DOHH2 (cell line): ENCODE measurements around the gene AP1B1.

Experiments
- H3F3A ChIP-seq: fragments of 200-600 bp; sonication (generic), shearing (Covaris generic); 2 replicates; pipeline ENCODE4 v1.6.0; 2016; ENCODE audit warnings: antibody characterized with exemption, mild to moderate bottlenecking; ENCODE audit not compliant: control insufficient read depth, insufficient read depth
- H3K27ac ChIP-seq: fragments of 200-600 bp; sonication (generic); 2 replicates; pipeline ENCODE4 v1.5.1; 2014; ENCODE audit warnings: low read depth, mild to moderate bottlenecking, low read length, moderate library complexity
- H3K27me3 ChIP-seq: fragments of 200-600 bp; sonication (generic); 2 replicates; pipeline ENCODE4 v1.6.1; 2014; ENCODE audit warnings: mild to moderate bottlenecking, low read length, mixed read lengths; ENCODE audit not compliant: control insufficient read depth
- H3K36me3 ChIP-seq: fragments of 200-600 bp; sonication (generic); 2 replicates; pipeline ENCODE4 v1.6.1; 2014; ENCODE audit warnings: mild to moderate bottlenecking, low read length, moderate library complexity, mixed read lengths; ENCODE audit not compliant: control insufficient read depth
- H3K4me1 ChIP-seq: fragments of 200-600 bp; sonication (generic); 2 replicates; pipeline ENCODE4 v1.6.1; 2014; ENCODE audit warnings: mild to moderate bottlenecking, low read length, mixed read lengths; ENCODE audit not compliant: control insufficient read depth
- H3K4me2 ChIP-seq: fragments of 200-600 bp; sonication (generic); 2 replicates; pipeline ENCODE4 v1.6.0; 2014; ENCODE audit warnings: mild to moderate bottlenecking, low read length, moderate library complexity
- H3K4me3 ChIP-seq: fragments of 200-600 bp; sonication (generic); 2 replicates; pipeline ENCODE4 v1.5.1; 2014; ENCODE audit warnings: mild to moderate bottlenecking, low read length, mixed read lengths
- H3K79me2 ChIP-seq: fragments of 200-600 bp; sonication (generic); 2 replicates; pipeline ENCODE4 v1.6.1; 2014; ENCODE audit warnings: mild to moderate bottlenecking, low read length, mixed read lengths; ENCODE audit not compliant: control insufficient read depth
- H3K9me2 ChIP-seq: fragments of 200-600 bp; sonication (generic); replicated peaks from 2 replicates; pipeline ENCODE4 v1.6.1; 2014; ENCODE audit warnings: mild to moderate bottlenecking, low read length, mixed read lengths; ENCODE audit not compliant: control insufficient read depth
- H3K9me3 ChIP-seq: fragments of 200-600 bp; sonication (generic); 2 replicates; pipeline ENCODE4 v1.6.1; 2014; ENCODE audit warnings: antibody characterized with exemption, low read length, mixed read lengths; ENCODE audit not compliant: control insufficient read depth, insufficient read depth
- H4K20me1 ChIP-seq: fragments of 200-600 bp; sonication (generic); 2 replicates; pipeline ENCODE4 v1.6.0; 2014; ENCODE audit warnings: low read depth, mild to moderate bottlenecking, antibody characterized with exemption, low read length, moderate library complexity; ENCODE audit not compliant: control insufficient read depth, insufficient read depth
- CTCF ChIP-seq: fragments of 200-600 bp; sonication (generic); IDR thresholded peaks from one replicate; pipeline ENCODE4 v1.5.1; 2014; ENCODE audit warnings: antibody characterized with exemption, mild to moderate bottlenecking, low read depth, low read length; ENCODE audit not compliant: poor library complexity, severe bottlenecking
- EZH2phosphoT487 ChIP-seq: fragments of 200-600 bp; sonication (generic); IDR thresholded peaks from 2 replicates; pipeline ENCODE4 v1.6.1; 2017; ENCODE audit warnings: borderline replicate concordance, mild to moderate bottlenecking, antibody characterized with exemption, low read length, moderate library complexity, mixed read lengths

AP1B1 gene

GRCh38 chr22:29342177-29342576, 46.2 kb downstream of the AP1B1 start:
- no peaks in the 10 kb centered on the region for H3K9me2 ChIP-seq
- H3F3A ChIP-seq: no peaks in the 10 kb centered on the region
- H3K27ac ChIP-seq: no peak overlapping the region
- H3K79me2 ChIP-seq: no peaks in the 10 kb centered on the region
- H3K4me2 ChIP-seq: no peak overlapping the region
- no peaks in the 10 kb centered on the region for H3K4me1 ChIP-seq
- H4K20me1 ChIP-seq: peaks cover 7% of the 10 kb centered on the region; the same call in 1 of the 2 replicates
- no peaks in the 10 kb centered on the region for H3K27me3 ChIP-seq
- H3K36me3 ChIP-seq: peaks cover 88% of the 10 kb centered on the region
- no peak overlapping the region for H3K4me3 ChIP-seq
- TF ChIP-seq EZH2phosphoT487 (no peak), CTCF (no peak)
- H3K9me3 ChIP-seq: no peaks in the 10 kb centered on the region

DNA sequence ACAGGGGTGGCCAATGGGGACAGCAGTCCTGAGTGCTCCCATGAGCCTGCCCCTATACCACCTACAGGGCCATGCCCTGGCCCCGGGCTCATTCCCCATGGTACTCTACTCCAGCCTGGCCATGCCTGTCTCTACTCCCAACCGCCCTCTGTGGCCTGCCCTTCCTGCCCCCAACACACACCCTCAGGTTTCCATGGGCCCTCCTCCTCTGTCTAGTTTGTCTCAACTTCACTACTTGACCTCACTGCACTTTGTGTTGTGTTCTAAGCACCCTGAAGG, 46.6 kb downstream of the AP1B1 start:
- Histone ChIP-seq H3K79me2 (no peaks in the 10 kb centered on the region), H3K4me2 (no peak overlapping the region), H3K9me2 (no peaks in the 10 kb centered on the region), H3K9me3 (no peaks in the 10 kb centered on the region), H3K36me3 (peaks cover 88% of the 10 kb centered on the region), H3F3A (no peaks in the 10 kb centered on the region), H3K27me3 (no peaks in the 10 kb centered on the region), H3K4me3 (no peak overlapping the region), H4K20me1 (peaks cover 3% of the 10 kb centered on the region; the same call in 1 of the 2 replicates), H3K27ac (no peak overlapping the region), H3K4me1 (no peaks in the 10 kb centered on the region)
- no peak for TF ChIP-seq CTCF
- TF ChIP-seq EZH2phosphoT487: no peak

- Histone ChIP-seq H3K4me3 (no peak overlapping the region), H3F3A (no peaks in the 10 kb centered on the region), H3K9me2 (no peaks in the 10 kb centered on the region), H3K79me2 (no peaks in the 10 kb centered on the region), H3K27me3 (no peaks in the 10 kb centered on the region), H3K36me3 (peaks cover 87% of the 10 kb centered on the region), H3K4me1 (no peaks in the 10 kb centered on the region), H3K4me2 (no peak overlapping the region), H3K9me3 (no peaks in the 10 kb centered on the region), H3K27ac (no peak overlapping the region), H4K20me1 (peaks cover 2% of the 10 kb centered on the region; the same call in 1 of the 2 replicates)
- no peak for TF ChIP-seq CTCF
- TF ChIP-seq EZH2phosphoT487: no peak
These were observed 47.1 kb downstream of the AP1B1 start for GRCh38 chr22:29341056-29341848.
